MM.1S (cell line): ENCODE results near the gene FAM20C.
A peak's percentile ranks its signal among the peaks of the same experiment; 100 is the strongest.

Experiments used
- DNase-seq: peaks from one replicate; pipeline ENCODE4 v3.0.0-alpha.2; 2015
- H2AFZ ChIP-seq: fragments of 300-600 bp; sonication (generic); 2 replicates; pipeline ENCODE4 v1.6.0; 2016; ENCODE audit warnings: antibody characterized with exemption, low read length
- H3F3A ChIP-seq: fragments of 300-600 bp; sonication (generic); 2 replicates; pipeline ENCODE4 v1.6.1; 2016; ENCODE audit warnings: mild to moderate bottlenecking, antibody characterized with exemption, low read length, moderate library complexity, mixed read lengths; ENCODE audit not compliant: insufficient read depth
- H3K27ac ChIP-seq: fragments of 300-600 bp; sonication (generic); 2 replicates; pipeline ENCODE4 v1.5.1; 2016; ENCODE audit warnings: mild to moderate bottlenecking, low read length
- H3K27me3 ChIP-seq: fragments of 300-600 bp; sonication (generic); replicated peaks from 2 replicates; pipeline ENCODE4 v1.6.0; 2016; ENCODE audit warnings: low read length; ENCODE audit not compliant: insufficient read depth
- H3K36me3 ChIP-seq: fragments of 300-600 bp; sonication (generic); replicated peaks from 2 replicates; pipeline ENCODE4 v1.6.1; 2016; ENCODE audit warnings: mild to moderate bottlenecking, low read length, mixed read lengths; ENCODE audit not compliant: insufficient read depth
- H3K4me1 ChIP-seq: fragments of 300-600 bp; sonication (generic); 2 replicates; pipeline ENCODE4 v1.6.1; 2016; ENCODE audit warnings: low read length, mixed read lengths
- H3K4me2 ChIP-seq: fragments of 300-600 bp; sonication (generic); 2 replicates; pipeline ENCODE4 v1.6.0; 2016; ENCODE audit warnings: low read depth, low read length
- H3K4me3 ChIP-seq: fragments of 300-600 bp; sonication (generic); 2 replicates; pipeline ENCODE4 v1.5.1; 2016; ENCODE audit warnings: low read length, mixed read lengths
- H3K79me2 ChIP-seq: fragments of 300-600 bp; sonication (generic); 2 replicates; pipeline ENCODE4 v1.6.1; 2016; ENCODE audit warnings: mixed run types, low read length, mixed read lengths
- H3K9ac ChIP-seq: fragments of 300-600 bp; sonication (generic); 2 replicates; pipeline ENCODE4 v1.6.1; 2016; ENCODE audit warnings: low read length, mixed read lengths
- H3K9me2 ChIP-seq: fragments of 300-600 bp; sonication (generic); replicated peaks from 2 replicates; pipeline ENCODE4 v1.6.1; 2016; ENCODE audit warnings: mild to moderate bottlenecking, low read length, mixed read lengths; ENCODE audit not compliant: insufficient read depth
- H3K9me3 ChIP-seq: fragments of 300-600 bp; sonication (generic); replicated peaks from 2 replicates; pipeline ENCODE4 v1.6.1; 2016; ENCODE audit warnings: mild to moderate bottlenecking, low read length, mixed read lengths; ENCODE audit not compliant: insufficient read depth
- H4K20me1 ChIP-seq: fragments of 300-600 bp; sonication (generic); 2 replicates; pipeline ENCODE4 v1.6.1; 2016; ENCODE audit warnings: mild to moderate bottlenecking, low read length, moderate library complexity, mixed read lengths; ENCODE audit not compliant: insufficient read depth
- CTCF ChIP-seq: fragments of 300-600 bp; sonication (generic); IDR thresholded peaks from 2 replicates; pipeline ENCODE4 v1.5.1; 2016; ENCODE audit warnings: antibody characterized with exemption, low read length, mixed read lengths
- EZH2 ChIP-seq: fragments of 300-600 bp; sonication (generic); optimal IDR thresholded peaks from 2 replicates; pipeline ENCODE3; 2017; ENCODE audit warnings: low read depth, mild to moderate bottlenecking, antibody characterized with exemption, low read length, mixed read lengths
- EZH2phosphoT487 ChIP-seq: fragments of 300-600 bp; sonication (generic); IDR thresholded peaks from 2 replicates; pipeline ENCODE4 v1.6.1; 2018; ENCODE audit warnings: antibody characterized with exemption, low read length

The FAM20C gene

DNA sequence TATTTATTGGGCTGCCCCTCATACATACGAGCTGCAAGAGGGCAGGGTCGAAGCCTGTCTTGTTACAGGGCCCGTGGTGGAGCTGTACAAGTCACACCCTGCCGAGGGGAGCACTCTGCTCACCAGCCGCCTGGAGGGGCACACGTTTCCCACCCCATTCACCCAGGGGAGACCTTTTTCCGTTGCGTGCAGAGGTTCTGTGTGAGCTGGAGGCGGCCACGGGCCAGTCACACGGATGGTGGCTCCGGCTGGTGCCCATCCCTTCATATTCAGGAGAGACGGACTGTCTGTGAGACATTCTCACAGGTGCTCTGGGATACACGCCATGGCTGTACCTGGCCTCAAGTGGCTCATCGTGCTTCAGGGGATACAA lies 47.9 kb upstream of the FAM20C start:
- no peak overlapping the region for H3K27ac ChIP-seq
- H3K4me3 ChIP-seq = no peak overlapping the region
- no peaks in the 10 kb centered on the region for H3K9me3 ChIP-seq
- no peak overlapping the region for H3K4me2 ChIP-seq
- H3K27me3 ChIP-seq = no peaks in the 10 kb centered on the region; the same call in 1 of the 2 replicates
- H3K9ac ChIP-seq = no peak overlapping the region
- H3F3A ChIP-seq = no peaks in the 10 kb centered on the region
- no peak for DNase-seq
- H3K4me1 ChIP-seq = no peaks in the 10 kb centered on the region
- no peak overlapping the region for H2AFZ ChIP-seq
- H3K9me2 ChIP-seq = no peaks in the 10 kb centered on the region
- H3K79me2 ChIP-seq = no peaks in the 10 kb centered on the region
- no peak for TF ChIP-seq EZH2phosphoT487
- H4K20me1 ChIP-seq = no peaks in the 10 kb centered on the region
- no peaks in the 10 kb centered on the region for H3K36me3 ChIP-seq

DNA sequence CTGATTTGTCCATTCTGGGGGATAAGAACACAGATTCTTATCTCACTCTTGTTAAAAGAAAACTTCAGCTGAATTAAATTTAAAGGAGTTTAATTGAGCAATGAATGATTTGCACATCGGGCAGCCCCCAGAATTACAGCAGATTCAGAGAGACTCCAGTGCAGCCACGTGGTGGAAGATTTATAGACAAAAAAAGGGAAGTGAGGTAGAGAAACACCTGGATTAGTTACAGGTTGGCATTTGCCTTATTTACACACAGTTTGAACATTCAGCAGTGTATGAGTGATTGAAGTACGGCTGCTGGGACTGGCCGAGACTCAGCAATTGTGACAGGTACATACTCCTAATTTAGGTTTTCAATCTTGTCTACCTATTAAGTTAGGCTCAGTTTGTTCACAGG lies 46.5 kb upstream of the FAM20C start:
- Histone ChIP-seq H3K9me3 (no peaks in the 10 kb centered on the region), H3K9ac (no peak overlapping the region), H3K4me2 (no peak overlapping the region), H3K27me3 (no peaks in the 10 kb centered on the region; the same call in 1 of the 2 replicates), H3K36me3 (no peaks in the 10 kb centered on the region), H3K79me2 (no peaks in the 10 kb centered on the region), H4K20me1 (no peaks in the 10 kb centered on the region), H3K27ac (no peak overlapping the region), H3K4me1 (no peaks in the 10 kb centered on the region), H2AFZ (no peak overlapping the region), H3K4me3 (no peak overlapping the region), H3F3A (no peaks in the 10 kb centered on the region), H3K9me2 (no peaks in the 10 kb centered on the region)
- TF ChIP-seq EZH2phosphoT487 = no peak
- TF ChIP-seq EZH2 = no peak
- no peak for DNase-seq

DNA sequence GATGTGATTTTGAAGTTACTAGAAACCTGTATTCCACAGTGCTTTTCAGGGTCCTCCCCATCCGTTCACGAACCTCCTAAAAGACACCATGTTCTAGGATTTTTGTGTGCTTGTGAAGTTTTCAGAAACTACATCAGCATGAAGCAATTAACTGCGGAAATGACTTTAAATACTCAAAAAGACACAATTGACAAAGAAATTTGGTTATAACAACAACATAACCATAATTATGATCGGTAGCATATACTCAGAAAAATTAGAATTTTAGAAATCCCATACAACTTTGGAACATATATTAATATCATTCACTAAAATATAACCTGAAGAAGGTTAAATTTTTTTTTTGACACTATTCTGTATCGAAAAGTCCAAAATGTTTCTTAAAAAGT lies 43.8 kb upstream of the FAM20C start:
- H2AFZ ChIP-seq = peak overlapping the region; percentile 74
- no peak overlapping the region for H3K27ac ChIP-seq
- peak overlapping the region; percentile 51 for H3K4me3 ChIP-seq

DNA sequence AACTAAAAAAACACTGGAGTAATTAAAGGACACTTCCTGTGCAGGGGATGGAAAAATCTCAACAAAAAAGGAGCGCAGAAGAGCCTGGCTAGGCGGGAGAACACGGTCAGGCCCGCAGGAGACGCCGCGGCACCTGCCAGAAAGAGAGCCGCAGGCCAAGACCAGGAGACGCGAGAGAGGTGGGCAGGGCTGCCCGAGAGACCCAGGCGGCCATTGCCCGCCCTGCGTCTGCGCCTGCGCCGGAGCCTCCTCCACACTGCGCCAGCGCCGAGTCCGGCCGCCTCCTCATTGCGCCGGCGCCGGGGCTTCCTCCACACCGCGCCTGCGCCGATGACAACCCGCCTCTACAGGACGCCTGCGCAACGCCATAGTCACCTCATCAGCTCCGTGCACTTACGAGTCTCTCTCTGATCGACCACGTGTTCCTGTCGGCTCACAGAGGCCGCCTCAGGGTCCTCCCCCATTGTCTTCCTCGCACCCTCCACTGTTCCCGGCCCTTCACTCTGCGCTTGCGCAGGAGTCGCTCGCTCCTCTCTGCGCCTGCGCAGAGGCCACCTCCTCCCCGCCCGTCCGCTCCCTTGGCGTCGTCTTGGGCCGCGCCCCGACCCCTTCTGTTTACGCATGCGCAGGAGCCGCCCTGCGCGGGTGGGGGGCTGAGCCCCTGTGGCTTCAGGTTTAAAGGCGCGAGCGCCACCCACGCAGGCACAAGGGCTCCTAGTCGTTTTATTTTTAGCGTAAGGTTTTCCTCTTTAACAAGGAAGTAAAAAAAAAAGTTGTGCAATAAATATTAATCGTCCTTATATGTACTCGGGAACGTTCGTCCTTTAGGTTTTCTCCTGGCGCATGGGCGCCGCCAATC lies 43.2 kb upstream of the FAM20C start:
- no peak overlapping the region; the same call in 1 of the 2 replicates for H3K9ac ChIP-seq
- peak overlapping the region; percentile 51 for H3K4me3 ChIP-seq
- no peaks in the 10 kb centered on the region for H4K20me1 ChIP-seq
- no peaks in the 10 kb centered on the region for H3F3A ChIP-seq
- TF ChIP-seq CTCF (no peak), EZH2 (no peak), EZH2phosphoT487 (no peak)
- no peaks in the 10 kb centered on the region for H3K36me3 ChIP-seq
- no peaks in the 10 kb centered on the region for H3K9me3 ChIP-seq
- H3K27ac ChIP-seq = peak overlapping the region; percentile 67; the same call in 1 of the 2 replicates
- H3K4me2 ChIP-seq = peak overlapping the region; percentile 41
- no peaks in the 10 kb centered on the region for H3K9me2 ChIP-seq
- peak; percentile 81 for DNase-seq
- H2AFZ ChIP-seq = peak overlapping the region; percentile 74
- H3K79me2 ChIP-seq = no peaks in the 10 kb centered on the region
- no peaks in the 10 kb centered on the region for H3K4me1 ChIP-seq
- no peaks in the 10 kb centered on the region; the same call in 1 of the 2 replicates for H3K27me3 ChIP-seq

More for the DNA sequence above, 43.8 kb upstream of the FAM20C start:
- Histone ChIP-seq H3K4me1 (no peaks in the 10 kb centered on the region), H3K36me3 (no peaks in the 10 kb centered on the region), H3K79me2 (no peaks in the 10 kb centered on the region), H3K9me2 (no peaks in the 10 kb centered on the region), H3K27me3 (no peaks in the 10 kb centered on the region; the same call in 1 of the 2 replicates), H3F3A (no peaks in the 10 kb centered on the region), H3K4me2 (peak overlapping the region; percentile 41; the same call in 1 of the 2 replicates), H3K9me3 (no peaks in the 10 kb centered on the region), H4K20me1 (no peaks in the 10 kb centered on the region), H3K9ac (no peak overlapping the region; the same call in 1 of the 2 replicates)
- no peak for DNase-seq
- TF ChIP-seq EZH2 (no peak), CTCF (no peak), EZH2phosphoT487 (no peak)
